ENCODE measurements around the gene MYH13. TPM values are rescaled to one million over a fixed set of nuclear protein-coding genes. Genes with fewer than 3 reads are reported as not detected.

Gene MYH13
- total and polyA plus RNA-seq, 7 donors = 0.01 to 0.11 (median 0.07) TPM

- Histone ChIP-seq H3K4me3 (no peak overlapping the region), H3K4me1 (peaks cover 11% of the 10 kb centered on the region), H3K27ac (no peak overlapping the region), H3K36me3 (ENCODE audit: insufficient read depth in 1 of 2, low read depth in 1 of 2) (no peaks in the 10 kb centered on the region), H3K9me3 (no peaks in the 10 kb centered on the region), H3K27me3 (ENCODE audit: insufficient read depth in 3 of 3, low read length in 2 of 3) (no peaks in the 10 kb centered on the region)
- 66 to 83% (median 79%) methylated on average over 3 of the region's 3 CpGs for WGBS, 3 donors
- intact Hi-C loops (cut with DNase I) = loop anchor here in 1 of 2 donors (5.0 kb wide), 1 partner anchor 241 kb away; no protein-coding TSS in a partner anchor
- ATAC-seq (no peak), DNase-seq (no peak)
- no peak for TF ChIP-seq CTCF (IDR thresholded peaks at IDR 0.05)
Measured at GRCh38 chr17:10380631-10381408, 8.0 kb upstream of the MYH13 start.

GRCh38 chr17:10370016-10370608 is 2.7 kb downstream of the MYH13 start:
- Histone ChIP-seq H3K4me1 (no peaks in the 10 kb centered on the region), H3K9me3 (no peaks in the 10 kb centered on the region), H3K27ac (no peak overlapping the region), H3K36me3 (ENCODE audit: insufficient read depth in 1 of 2, low read depth in 1 of 2) (no peaks in the 10 kb centered on the region), H3K27me3 (ENCODE audit: insufficient read depth in 3 of 3, low read length in 2 of 3) (no peaks in the 10 kb centered on the region), H3K4me3 (no peak overlapping the region)
- no peak for ATAC-seq
- TF ChIP-seq CTCF (IDR thresholded peaks at IDR 0.05) = no peak
- WGBS, 3 donors = 70 to 78% (median 76%) methylated on average over 7 of the region's 7 CpGs
- intact Hi-C loops (cut with DNase I) = loop anchor here in 1 of 2 donors (10.0 kb wide), 1 partner anchor 55 kb away; no protein-coding TSS in a partner anchor
- DNase-seq = no peak

- no peaks in the 10 kb centered on the region for H3K36me3 ChIP-seq (ENCODE audit: insufficient read depth in 1 of 2, low read depth in 1 of 2)
- no peak overlapping the region for H3K4me3 ChIP-seq
- TF ChIP-seq CTCF (IDR thresholded peaks at IDR 0.05) = no peak
- no peak for DNase-seq
- WGBS, 3 donors = 81 to 93% (median 88%) methylated on average over 1 of the region's 1 CpG
- no peaks in the 10 kb centered on the region for H3K27me3 ChIP-seq (ENCODE audit: insufficient read depth in 3 of 3, low read length in 2 of 3)
- no peak overlapping the region for H3K27ac ChIP-seq
- H3K4me1 ChIP-seq = no peaks in the 10 kb centered on the region
- H3K9me3 ChIP-seq = no peaks in the 10 kb centered on the region
- intact Hi-C loops (cut with DNase I) = no loop called here
- ATAC-seq = no peak
Measured at GRCh38 chr17:10369239-10369638, 3.6 kb downstream of the MYH13 start.

GRCh38 chr17:10368561-10368960 is 4.2 kb downstream of the MYH13 start:
- WGBS, 3 donors = 87 to 94% (median 91%) methylated on average over 3 of the region's 3 CpGs
- Histone ChIP-seq H3K4me1 (no peaks in the 10 kb centered on the region), H3K36me3 (ENCODE audit: insufficient read depth in 1 of 2, low read depth in 1 of 2) (no peaks in the 10 kb centered on the region), H3K9me3 (no peaks in the 10 kb centered on the region), H3K27me3 (ENCODE audit: insufficient read depth in 3 of 3, low read length in 2 of 3) (no peaks in the 10 kb centered on the region), H3K4me3 (no peak overlapping the region), H3K27ac (no peak overlapping the region)
- intact Hi-C loops (cut with DNase I) = no loop called here
- no peak for ATAC-seq
- no peak for TF ChIP-seq CTCF (IDR thresholded peaks at IDR 0.05)
- no peak for DNase-seq

All from psoas muscle (tissue), 8 donors.